ENCODE results near the gene OR4E1.

Gene OR4E1

DNA sequence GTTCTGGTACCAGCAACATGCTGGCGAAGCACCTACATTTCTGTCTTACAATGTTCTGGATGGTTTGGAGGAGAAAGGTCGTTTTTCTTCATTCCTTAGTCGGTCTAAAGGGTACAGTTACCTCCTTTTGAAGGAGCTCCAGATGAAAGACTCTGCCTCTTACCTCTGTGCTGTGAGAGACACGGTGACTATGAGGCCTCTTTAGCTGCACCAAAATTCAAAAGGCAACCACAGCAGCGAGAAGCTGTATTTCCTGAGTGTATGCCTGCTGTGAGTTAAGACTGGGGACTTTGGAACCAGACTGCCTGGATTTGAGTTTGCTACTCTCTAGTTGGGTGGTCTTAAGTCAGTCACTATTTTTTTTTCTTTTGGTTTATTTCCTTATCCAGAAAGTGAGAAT lies 30.2 kb downstream of the OR4E1 start:
- Histone ChIP-seq H3K4me2 (ENCODE audit: low read depth, low read length) (no peak overlapping the region), H3K36me3 (replicated peaks; ENCODE audit: insufficient read depth, low read length) (no peaks in the 10 kb centered on the region), H3K9me2 (replicated peaks; ENCODE audit: insufficient read depth, low read length) (no peaks in the 10 kb centered on the region), H3K27me3 (replicated peaks; ENCODE audit: insufficient read depth, low read length) (no peaks in the 10 kb centered on the region), H3K79me2 (ENCODE audit: low read length) (no peaks in the 10 kb centered on the region), H3K9me3 (replicated peaks; ENCODE audit: insufficient read depth, low read length) (no peaks in the 10 kb centered on the region), H3K4me1 (ENCODE audit: low read length) (no peaks in the 10 kb centered on the region), H3K4me3 (ENCODE audit: low read length) (no peak overlapping the region), H2AFZ (ENCODE audit: low read length) (no peak overlapping the region), H3F3A (ENCODE audit: insufficient read depth, low read length) (no peaks in the 10 kb centered on the region), H4K20me1 (ENCODE audit: insufficient read depth, low read length) (no peaks in the 10 kb centered on the region), H3K9ac (ENCODE audit: low read length) (no peak overlapping the region), H3K27ac (ENCODE audit: low read length) (no peak overlapping the region)
- TF ChIP-seq EZH2 (optimal IDR thresholded peaks at IDR 0.05; ENCODE audit: low read depth, low read length): no peak
- no peak for TF ChIP-seq EZH2phosphoT487 (IDR thresholded peaks at IDR 0.05; ENCODE audit: low read length)
- TF ChIP-seq, protein P1, sequence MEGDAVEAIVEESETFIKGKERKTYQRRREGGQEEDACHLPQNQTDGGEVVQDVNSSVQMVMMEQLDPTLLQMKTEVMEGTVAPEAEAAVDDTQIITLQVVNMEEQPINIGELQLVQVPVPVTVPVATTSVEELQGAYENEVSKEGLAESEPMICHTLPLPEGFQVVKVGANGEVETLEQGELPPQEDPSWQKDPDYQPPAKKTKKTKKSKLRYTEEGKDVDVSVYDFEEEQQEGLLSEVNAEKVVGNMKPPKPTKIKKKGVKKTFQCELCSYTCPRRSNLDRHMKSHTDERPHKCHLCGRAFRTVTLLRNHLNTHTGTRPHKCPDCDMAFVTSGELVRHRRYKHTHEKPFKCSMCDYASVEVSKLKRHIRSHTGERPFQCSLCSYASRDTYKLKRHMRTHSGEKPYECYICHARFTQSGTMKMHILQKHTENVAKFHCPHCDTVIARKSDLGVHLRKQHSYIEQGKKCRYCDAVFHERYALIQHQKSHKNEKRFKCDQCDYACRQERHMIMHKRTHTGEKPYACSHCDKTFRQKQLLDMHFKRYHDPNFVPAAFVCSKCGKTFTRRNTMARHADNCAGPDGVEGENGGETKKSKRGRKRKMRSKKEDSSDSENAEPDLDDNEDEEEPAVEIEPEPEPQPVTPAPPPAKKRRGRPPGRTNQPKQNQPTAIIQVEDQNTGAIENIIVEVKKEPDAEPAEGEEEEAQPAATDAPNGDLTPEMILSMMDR (IDR thresholded peaks at IDR 0.05; ENCODE audit: low read length): no peak
- DNase-seq: no peak

DNA sequence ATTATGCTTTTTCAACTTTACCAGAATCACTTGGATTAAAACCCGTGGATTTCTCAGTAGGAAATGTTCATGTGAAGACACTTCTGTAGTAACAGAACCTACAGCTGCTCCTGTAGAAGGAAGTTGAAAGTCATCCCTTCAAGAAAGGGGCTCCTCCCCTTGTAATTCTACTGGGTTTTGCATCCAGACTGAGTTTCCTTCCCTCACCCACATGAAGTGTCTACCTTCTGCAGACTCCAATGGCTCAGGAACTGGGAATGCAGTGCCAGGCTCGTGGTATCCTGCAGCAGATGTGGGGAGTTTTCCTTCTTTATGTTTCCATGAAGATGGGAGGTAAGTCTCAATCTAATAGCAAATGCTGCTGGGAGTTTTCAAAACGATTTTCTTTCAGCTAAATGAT lies 30.9 kb downstream of the OR4E1 start:
- H3K4me3 ChIP-seq (ENCODE audit: low read length): no peak overlapping the region
- TF ChIP-seq EZH2phosphoT487 (IDR thresholded peaks at IDR 0.05; ENCODE audit: low read length): no peak
- no peak for TF ChIP-seq EZH2 (optimal IDR thresholded peaks at IDR 0.05; ENCODE audit: low read depth, low read length)
- TF ChIP-seq, protein P1 (IDR thresholded peaks at IDR 0.05; ENCODE audit: low read length): no peak
- H3F3A ChIP-seq (ENCODE audit: insufficient read depth, low read length): no peaks in the 10 kb centered on the region
- H3K9me3 ChIP-seq (replicated peaks; ENCODE audit: insufficient read depth, low read length): no peaks in the 10 kb centered on the region
- no peak overlapping the region for H3K4me2 ChIP-seq (ENCODE audit: low read depth, low read length)
- no peaks in the 10 kb centered on the region for H3K79me2 ChIP-seq (ENCODE audit: low read length)
- no peaks in the 10 kb centered on the region for H4K20me1 ChIP-seq (ENCODE audit: insufficient read depth, low read length)
- H3K9ac ChIP-seq (ENCODE audit: low read length): no peak overlapping the region
- H3K27me3 ChIP-seq (replicated peaks; ENCODE audit: insufficient read depth, low read length): no peaks in the 10 kb centered on the region
- no peak overlapping the region for H2AFZ ChIP-seq (ENCODE audit: low read length)
- no peaks in the 10 kb centered on the region for H3K9me2 ChIP-seq (replicated peaks; ENCODE audit: insufficient read depth, low read length)
- no peak for DNase-seq
- no peak overlapping the region for H3K27ac ChIP-seq (ENCODE audit: low read length)
- no peaks in the 10 kb centered on the region for H3K36me3 ChIP-seq (replicated peaks; ENCODE audit: insufficient read depth, low read length)
- no peaks in the 10 kb centered on the region for H3K4me1 ChIP-seq (ENCODE audit: low read length)

DNA sequence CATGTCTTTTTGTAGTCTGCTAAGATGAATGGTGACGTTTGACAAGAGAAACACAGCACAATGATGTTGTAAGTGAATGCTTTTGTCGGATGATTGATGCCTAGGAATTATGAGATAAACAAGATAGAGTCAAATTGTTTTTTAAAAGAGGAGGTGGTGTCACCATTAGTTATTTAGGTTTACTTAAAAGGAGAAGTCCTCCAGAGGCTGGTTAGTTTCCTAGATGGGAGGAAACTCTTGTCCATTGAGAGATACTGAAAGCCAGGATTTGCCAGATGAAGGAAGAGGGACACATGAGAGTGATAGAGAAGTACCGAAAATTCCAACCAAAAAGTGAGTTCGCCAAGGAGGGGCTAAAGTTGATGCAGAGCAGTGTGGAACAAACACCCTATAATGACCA lies 38.8 kb downstream of the OR4E1 start, which contains the start of gene OR10G2:
Gene OR10G2 (minus strand): TSS at position 101 of the 400 bp plus-strand sequence. CDS start 98 bp downstream, at position 3.
- Histone ChIP-seq H3F3A (ENCODE audit: insufficient read depth, low read length) (peaks cover 12% of the 10 kb centered on the region), H3K9me3 (replicated peaks; ENCODE audit: insufficient read depth, low read length) (no peaks in the 10 kb centered on the region), H4K20me1 (ENCODE audit: insufficient read depth, low read length) (no peaks in the 10 kb centered on the region), H3K4me3 (ENCODE audit: low read length) (no peak within 1 kb of the TSS), H3K9me2 (replicated peaks; ENCODE audit: insufficient read depth, low read length) (no peaks in the 10 kb centered on the region), H3K4me2 (ENCODE audit: low read depth, low read length) (no peak within 1 kb of the TSS), H3K27ac (ENCODE audit: low read length) (no peak within 1 kb of the TSS), H3K79me2 (ENCODE audit: low read length) (no peaks in the 10 kb centered on the region), H3K36me3 (replicated peaks; ENCODE audit: insufficient read depth, low read length) (no peaks in the 10 kb centered on the region), H2AFZ (ENCODE audit: low read length) (no peak within 1 kb of the TSS), H3K27me3 (replicated peaks; ENCODE audit: insufficient read depth, low read length) (no peaks in the 10 kb centered on the region), H3K4me1 (ENCODE audit: low read length) (peaks cover 6% of the 10 kb centered on the region; the same call in 1 of the 2 replicates), H3K9ac (ENCODE audit: low read length) (no peak within 1 kb of the TSS)
- TF ChIP-seq, protein P1 (IDR thresholded peaks at IDR 0.05; ENCODE audit: low read length): no peak
- TF ChIP-seq EZH2phosphoT487 (IDR thresholded peaks at IDR 0.05; ENCODE audit: low read length) (no peak), EZH2 (optimal IDR thresholded peaks at IDR 0.05; ENCODE audit: low read depth, low read length) (no peak)
- DNase-seq: no peak
